CD4-positive, alpha-beta T cell treated with Interleukin-17A for 1 hour (primary cell): Measurements from ENCODE around the gene KCNH4.
"Not testable (repeated sequence)": the region's sequence is repeated elsewhere in the genome, so short reads cannot be mapped to it uniquely, and the experiment has no call there.

Experiments used
- DNase-seq: peaks from one replicate; pipeline ENCODE4 v3.0.0-alpha.2; 2020

The KCNH4 gene

GRCh38 chr17:42180922-42181850 lies at the start of gene KCNH4:
Gene KCNH4 (minus strand): TSS chr17:42181142. CDS start chr17:42180945, 197 bp downstream.
- peak; percentile 93 for DNase-seq

DNA sequence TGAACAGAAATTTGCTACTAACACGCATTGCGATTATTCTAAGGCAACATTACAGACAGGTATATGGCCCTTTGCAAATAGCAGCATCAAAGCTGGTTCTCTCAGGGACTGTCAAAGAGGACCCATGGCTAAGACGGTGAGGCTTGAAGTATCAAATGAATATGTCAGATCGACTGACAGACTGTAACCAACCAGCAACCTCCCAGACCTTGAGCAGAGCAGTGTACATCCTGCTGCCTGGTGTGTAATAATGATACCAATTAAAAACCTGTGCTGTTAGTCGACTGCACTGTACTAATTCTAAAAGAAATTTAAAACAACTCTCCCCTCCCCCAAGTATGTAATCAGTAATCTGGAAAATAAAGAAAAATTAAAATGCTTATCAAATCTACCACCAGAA lies 49.3 kb upstream of the KCNH4 start:
- DNase-seq: no peak

DNA sequence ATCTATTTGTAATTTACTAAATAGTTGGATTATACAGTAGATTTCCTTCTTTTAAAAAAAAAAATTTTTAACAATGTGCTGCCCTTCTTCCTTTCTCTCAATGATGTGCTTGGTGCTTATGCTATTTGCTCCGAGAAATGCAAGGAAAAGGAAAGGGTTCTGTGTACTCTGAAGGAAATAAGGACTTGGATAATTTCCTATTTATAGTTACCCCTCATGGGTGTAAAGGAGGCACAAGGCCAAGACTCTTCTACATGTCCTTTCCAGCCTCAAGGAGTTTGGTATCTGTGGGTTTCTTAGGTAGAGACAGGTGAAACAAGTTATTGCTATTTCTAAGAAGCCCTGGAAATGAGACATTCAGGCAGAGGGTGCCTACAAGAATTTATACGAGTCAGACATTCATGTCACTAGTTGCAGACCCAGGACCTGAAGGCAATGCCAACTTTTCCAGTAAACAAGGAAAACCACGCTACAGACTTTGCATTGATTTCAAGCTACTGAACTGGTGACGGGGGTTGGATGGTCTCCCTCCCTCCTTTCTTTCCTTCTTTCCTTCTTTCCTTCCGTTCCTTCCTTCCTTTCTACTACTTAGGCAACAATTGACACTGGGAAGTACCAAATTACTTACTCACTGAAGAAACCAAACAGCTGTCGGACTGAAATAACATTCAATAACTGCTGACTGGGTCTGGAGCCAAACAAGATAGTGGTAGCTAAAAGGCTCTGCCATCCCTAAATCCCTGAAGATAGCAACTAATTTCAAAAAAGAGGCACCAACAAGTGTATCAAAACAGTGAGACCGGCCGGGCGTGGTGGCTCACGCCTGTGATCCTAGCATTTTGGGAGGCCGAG lies 47.1 kb upstream of the KCNH4 start:
- no peak for DNase-seq

DNA sequence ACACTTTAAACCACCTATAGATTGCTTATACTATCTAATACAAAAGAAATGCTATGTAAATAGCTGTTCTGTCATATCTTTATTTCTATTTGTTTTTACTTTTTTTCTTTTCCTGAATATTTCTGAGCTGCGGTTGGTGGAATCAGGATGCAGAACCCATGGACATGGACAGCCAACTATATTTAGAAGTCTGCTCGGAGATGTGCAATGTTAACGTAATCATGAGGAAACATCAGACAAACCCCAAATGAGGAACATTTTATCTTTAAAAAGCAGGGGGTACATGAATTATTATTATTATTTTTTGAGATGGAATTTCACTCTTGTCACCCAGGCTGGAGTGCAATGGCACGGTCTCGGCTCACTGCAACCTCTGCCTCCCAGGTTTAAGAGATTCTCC lies 44.7 kb upstream of the KCNH4 start:
- DNase-seq: no peak

- no peak for DNase-seq
Observed at GRCh38 chr17:42224651-42225050, 43.7 kb upstream of the KCNH4 start.

- DNase-seq: peak; percentile 70
Observed at GRCh38 chr17:42221886-42222745, 41.2 kb upstream of the KCNH4 start.

DNA sequence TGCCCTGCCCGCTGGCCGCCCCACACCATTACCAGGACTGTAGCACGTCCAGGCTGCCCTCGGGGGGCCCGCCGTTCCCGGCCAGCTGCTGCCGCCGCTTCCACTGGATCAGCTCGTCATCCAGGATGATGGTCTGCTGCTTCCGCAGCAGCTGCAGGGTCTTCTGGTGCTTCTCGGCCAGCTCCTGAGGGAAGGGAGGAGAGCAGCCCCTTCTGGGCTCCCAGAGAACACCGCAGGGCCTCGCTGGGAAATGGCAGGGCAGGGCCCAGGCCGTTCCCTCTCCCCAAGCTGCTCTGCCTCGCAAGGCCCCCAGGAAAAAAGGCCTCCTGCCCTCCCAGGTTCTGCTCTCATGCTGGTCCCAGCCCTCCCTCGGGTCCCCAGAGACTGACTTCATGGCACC lies 38.3 kb upstream of the KCNH4 start:
- not testable (repeated sequence) for DNase-seq

- DNase-seq: no peak
Observed at GRCh38 chr17:42214156-42214555, 33.2 kb upstream of the KCNH4 start.

DNA sequence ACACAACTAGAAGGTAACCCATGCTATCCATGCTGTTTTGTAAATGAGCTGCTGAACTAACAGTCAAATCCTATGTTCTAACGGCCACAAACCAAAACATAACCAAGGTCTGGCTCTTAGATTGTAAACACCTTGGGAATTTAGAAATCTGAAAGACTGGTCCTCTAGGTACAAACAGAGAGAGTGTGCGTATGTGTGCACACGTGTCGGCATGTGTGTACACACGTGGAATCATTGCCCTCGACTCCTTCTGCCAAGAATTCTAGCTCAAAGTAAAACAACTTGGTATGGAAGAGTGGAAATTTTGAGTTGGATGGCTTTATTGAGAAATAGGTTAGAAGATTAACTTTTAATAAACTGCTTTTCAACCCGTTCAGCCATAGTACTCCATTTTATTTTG lies 31.4 kb upstream of the KCNH4 start:
- DNase-seq: no peak

- not testable (repeated sequence) for DNase-seq
Observed at GRCh38 chr17:42211921-42212341, 31.0 kb upstream of the KCNH4 start.

DNA sequence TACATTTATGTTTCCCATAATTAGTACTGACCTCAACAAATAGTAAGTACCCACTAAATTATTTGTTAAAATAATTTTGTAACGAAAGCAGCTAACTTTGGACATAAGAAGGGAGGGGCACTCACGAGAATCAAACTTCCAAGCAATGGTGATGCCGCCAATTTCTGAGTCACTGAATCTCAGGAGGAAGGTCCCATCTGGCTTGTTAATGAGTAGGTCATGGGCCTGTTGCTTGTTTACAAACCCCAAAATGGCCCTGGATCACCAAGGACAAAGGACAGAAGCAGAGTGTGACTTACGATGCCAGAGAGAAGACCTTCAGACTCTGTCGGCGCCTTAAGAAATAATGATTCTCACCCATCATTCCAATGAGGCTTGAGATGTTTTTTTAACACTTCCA lies 29.1 kb upstream of the KCNH4 start:
- DNase-seq: no peak

DNA sequence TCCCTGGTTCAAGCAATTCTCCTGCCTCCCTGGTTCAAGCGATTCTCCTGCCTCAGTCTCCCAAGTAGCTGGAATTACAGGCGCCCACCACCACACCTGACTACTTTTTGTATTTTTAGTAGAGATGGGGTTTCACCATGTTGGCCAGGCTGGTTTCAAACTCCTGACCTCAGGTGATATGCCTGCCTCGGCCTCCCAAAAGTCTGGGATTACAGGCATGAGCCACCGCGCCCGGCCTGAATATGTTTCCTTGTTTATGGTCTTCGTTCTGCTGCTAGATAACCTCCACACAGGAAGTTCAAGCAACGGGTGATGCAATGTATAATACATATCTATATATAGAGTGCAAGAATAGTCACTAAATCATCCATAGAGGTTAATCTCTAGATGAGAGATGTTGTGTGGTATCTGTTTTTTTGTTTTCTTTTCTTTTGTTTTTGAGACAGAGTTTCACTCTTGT lies 25.2 kb upstream of the KCNH4 start:
- DNase-seq: not testable (repeated sequence)

- DNase-seq: no peak
Observed at GRCh38 chr17:42203354-42203753, 22.4 kb upstream of the KCNH4 start.

DNA sequence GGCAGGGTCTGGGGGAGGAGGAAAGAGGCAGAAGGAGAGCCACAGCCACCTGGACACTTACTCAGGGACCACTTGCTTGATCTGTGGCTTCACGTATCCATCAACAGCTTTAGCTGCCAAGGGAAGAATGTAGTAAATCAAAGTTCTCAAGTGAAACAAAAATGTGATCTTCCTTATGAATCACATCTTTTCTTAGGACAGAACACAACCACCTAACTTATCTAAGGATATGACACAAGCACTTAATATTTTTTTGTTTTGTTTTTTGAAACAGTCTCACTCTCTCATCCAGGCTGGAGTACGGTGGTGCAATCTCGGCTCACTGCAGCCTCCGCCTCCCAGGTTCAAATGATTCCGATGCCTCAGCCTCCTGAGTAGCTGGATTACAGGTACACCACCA lies 21.8 kb upstream of the KCNH4 start:
- DNase-seq: no peak

GRCh38 chr17:42202159-42202558 lies 21.2 kb upstream of the KCNH4 start:
- no peak for DNase-seq

GRCh38 chr17:42201458-42201772 lies 20.5 kb upstream of the KCNH4 start:
- no peak for DNase-seq

- DNase-seq: no peak
Observed at GRCh38 chr17:42200706-42201457, 19.9 kb upstream of the KCNH4 start.

- DNase-seq: no peak
Observed at GRCh38 chr17:42199416-42200011, 18.6 kb upstream of the KCNH4 start.

DNA sequence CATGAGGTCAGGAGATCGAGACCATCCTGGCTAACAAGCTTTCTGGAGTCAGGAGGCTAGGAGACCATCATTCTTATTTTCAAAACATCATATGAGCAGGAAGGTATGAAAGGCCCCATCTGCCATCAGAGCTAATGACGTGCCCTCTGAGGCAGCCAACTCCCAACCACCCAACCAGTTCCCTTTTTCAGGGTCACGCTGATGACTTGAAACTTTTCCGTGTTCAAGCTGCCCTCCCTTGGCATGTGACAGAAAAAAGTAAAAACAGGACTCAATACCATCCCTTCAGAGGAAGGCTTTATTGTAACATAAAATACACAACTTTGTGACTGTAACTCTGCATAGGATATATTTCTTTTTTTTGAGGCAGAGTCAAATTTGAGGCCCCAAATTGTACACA lies 18.0 kb upstream of the KCNH4 start:
- DNase-seq: no peak

- no peak for DNase-seq
Observed at GRCh38 chr17:42197564-42198156, 16.7 kb upstream of the KCNH4 start.
